HG02588 (cell line): ENCODE data around the gene PITPNB.

Experiments used
- ATAC-seq: cut with Tn5 transposase; IDR thresholded peaks from one replicate; pipeline ENCODE4 v1.9.1; 2021; ENCODE audit warnings: mild to moderate bottlenecking, moderate library complexity; ENCODE audit not compliant: unreplicated experiment

Gene PITPNB

DNA sequence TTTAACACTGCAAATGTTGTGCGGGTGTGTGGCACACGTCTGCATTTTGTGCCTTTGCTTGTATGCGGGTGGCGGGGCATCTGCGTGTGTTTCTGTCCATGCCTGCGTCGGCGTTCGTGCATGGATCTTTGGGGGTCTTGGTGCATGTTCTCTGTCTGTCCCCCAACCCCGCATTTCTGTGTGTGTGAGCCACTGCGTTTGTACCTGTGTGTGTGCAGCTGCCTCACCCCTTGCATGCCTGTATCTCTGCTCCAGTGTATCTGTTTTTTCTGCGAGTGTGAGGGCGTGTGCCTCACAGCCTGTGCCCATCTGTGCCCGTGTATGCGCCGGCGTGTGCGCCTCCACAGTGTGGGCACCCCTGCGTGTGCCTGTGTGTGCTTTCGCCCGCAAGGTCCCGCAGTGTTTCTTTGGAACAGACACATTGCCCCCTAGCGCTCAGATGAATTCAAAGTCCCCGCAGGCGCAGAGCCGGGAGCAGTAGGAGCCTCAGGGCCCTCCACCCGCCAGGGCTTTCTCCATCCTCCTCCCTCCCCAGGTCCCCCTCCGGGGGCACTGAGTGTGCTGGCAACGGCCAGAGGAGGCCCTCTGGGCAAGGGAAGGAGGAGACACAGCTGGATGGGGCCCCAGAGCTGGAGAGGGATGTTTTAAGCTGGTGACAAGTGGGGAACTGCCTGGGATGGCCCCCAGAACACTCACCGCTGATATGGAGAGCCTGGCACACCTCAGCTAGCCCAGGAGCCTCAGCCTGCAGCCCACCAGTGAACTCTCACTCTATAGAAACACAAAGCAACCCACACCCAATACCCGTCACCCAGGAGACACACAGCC, 114.4 kb downstream of the PITPNB start:
- no peak for ATAC-seq

DNA sequence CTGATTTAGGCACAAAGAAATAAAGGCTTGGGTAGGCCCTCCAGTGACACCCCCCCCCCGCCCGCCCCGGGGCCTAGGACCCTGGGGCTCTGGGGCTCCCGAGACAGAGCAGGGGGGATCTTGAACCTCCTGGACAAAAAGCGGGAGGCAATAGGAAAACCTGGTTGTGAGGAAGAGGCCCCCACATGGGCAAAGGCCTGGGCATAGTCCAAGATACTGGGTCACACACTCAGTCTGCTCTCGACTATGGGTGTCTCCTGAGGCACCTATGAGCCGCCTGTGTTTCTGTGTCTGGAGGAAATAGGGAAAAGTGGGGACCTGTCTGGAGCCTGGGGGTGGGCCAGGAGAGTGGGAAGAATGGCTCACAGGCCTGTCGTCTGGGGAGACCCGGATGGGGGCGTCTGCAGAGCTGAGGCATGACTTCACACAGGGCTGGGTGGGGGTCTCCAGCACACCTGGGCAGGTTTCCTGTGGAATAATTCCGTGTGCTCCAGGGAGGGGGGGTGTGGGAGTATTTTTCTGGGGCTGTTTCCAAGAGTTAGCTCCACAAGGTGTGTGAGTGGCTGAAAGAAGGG, 115.1 kb downstream of the PITPNB start:
- ATAC-seq: no peak

DNA sequence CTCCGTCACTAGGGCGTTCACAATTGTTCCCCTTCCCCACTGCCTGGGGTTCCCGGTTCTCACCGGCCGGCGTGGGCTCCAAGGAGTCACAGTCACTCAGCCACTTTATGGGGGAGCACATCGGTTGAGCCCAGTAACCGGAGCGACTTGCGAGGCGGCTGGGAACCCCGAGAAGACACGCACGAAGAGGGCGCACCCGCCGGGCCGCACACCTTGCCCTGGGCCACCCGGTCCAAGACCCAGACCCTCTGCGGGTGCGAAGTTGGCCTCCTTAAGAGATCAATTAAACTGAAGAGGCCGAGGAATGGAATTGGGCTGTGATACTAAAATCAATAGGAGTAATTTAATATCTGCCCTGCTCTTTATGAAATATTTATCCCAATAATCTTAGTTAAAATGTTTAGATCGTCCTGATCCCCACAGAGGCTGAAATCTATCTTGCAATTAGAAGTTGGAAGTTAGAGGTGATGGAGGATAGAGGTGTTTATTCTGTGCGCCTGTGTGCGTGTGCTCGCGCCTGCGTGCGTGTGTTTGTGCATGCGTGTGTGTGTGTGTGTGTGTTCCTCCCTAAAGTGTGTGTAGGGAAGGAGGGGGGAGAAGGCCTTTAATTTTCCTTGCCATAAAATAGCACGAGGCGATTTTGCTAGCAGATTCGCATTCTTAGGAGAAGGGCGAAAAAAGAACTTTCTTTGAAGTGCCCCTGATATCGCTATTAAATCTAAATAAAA, 116.5 kb downstream of the PITPNB start:
- no peak for ATAC-seq
